SK-N-SH (cell line): ENCODE results near the gene IGDCC3. TPM values are rescaled to one million over a fixed set of nuclear protein-coding genes. Genes with fewer than 3 reads are reported as not detected.

Experiments used
- CTCF ChIA-PET: fragments of 300-600, 350-600 bp; formaldehyde crosslinking; extraction: SDS; loops from one replicate; lab custom pipeline; 2021; lab: Yijun Ruan, JAX
- POLR2A ChIA-PET: fragments of 350-600 bp; sonication (Branson Sonifier 250); formaldehyde crosslinking; extraction: SDS; loops from one replicate; lab custom pipeline; 2020; ENCODE audit warnings: antibody characterized with exemption, inconsistent platforms; lab: Yijun Ruan, JAX
- DNase-seq: peaks from one replicate; pipeline ENCODE4 v3.0.0; 2012
- H2AFZ ChIP-seq: fragments of 200-600 bp; sonication (generic); 2 replicates; pipeline ENCODE4 v1.8.1; 2016; ENCODE audit warnings: antibody characterized with exemption, mild to moderate bottlenecking, low read depth
- H3F3A ChIP-seq: fragments of 200-600 bp; sonication (generic); replicated peaks from 2 replicates; pipeline ENCODE3; 2016; ENCODE audit warnings: antibody characterized with exemption, mild to moderate bottlenecking; ENCODE audit not compliant: insufficient read depth
- H3K27ac ChIP-seq, 2 experiments: fragments of 200-500 bp in 1 of 2; fragments of 200-600 bp in 1 of 2; sonication (Bioruptor generic) in 1 of 2; sonication (generic), shearing (Covaris generic) in 1 of 2; 2 replicates each; pipeline versions ENCODE4 v1.5.1 to v1.6.1; 2014 to 2016; ENCODE audit warnings: low read depth in 2 of 2, inconsistent platforms in 1 of 2, low read length in 1 of 2, mild to moderate bottlenecking in 1 of 2, mixed read lengths in 1 of 2
- H3K27me3 ChIP-seq: fragments of 200-600 bp; sonication (generic), shearing (Covaris generic); 2 replicates; pipeline ENCODE4 v1.6.1; 2016; ENCODE audit warnings: mixed run types; ENCODE audit not compliant: insufficient read depth
- H3K36me3 ChIP-seq, 2 experiments: fragments of 200-500 bp in 1 of 2; fragments of 200-600 bp in 1 of 2; sonication (Bioruptor generic) in 1 of 2; sonication (generic) in 1 of 2; replicated peaks in 1 of 2; 2 replicates each; pipeline versions ENCODE3 to v1.5.1; 2014 to 2016; ENCODE audit warnings: low read length in 1 of 2, mild to moderate bottlenecking in 1 of 2; ENCODE audit not compliant: insufficient read depth in 2 of 2, control insufficient read depth in 1 of 2
- H3K4me1 ChIP-seq, 2 experiments: fragments of 200-500 bp in 1 of 2; fragments of 200-600 bp in 1 of 2; sonication (Bioruptor generic) in 1 of 2; sonication (generic), shearing (Covaris generic) in 1 of 2; 2 replicates each; pipeline versions ENCODE4 v1.5.1 to v1.6.1; 2014 to 2016; ENCODE audit warnings: low read depth in 1 of 2, low read length in 1 of 2, mixed run types in 1 of 2; ENCODE audit not compliant: insufficient read depth in 2 of 2, control insufficient read depth in 1 of 2
- H3K4me2 ChIP-seq: fragments of 200-600 bp; sonication (generic), shearing (Covaris generic); 2 replicates; pipeline ENCODE4 v1.6.1; 2017; ENCODE audit warnings: mixed run types
- H3K4me3 ChIP-seq, 2 experiments: fragments of 200-500 bp in 1 of 2; fragments of 200-600 bp in 1 of 2; sonication (Bioruptor generic) in 1 of 2; sonication (generic), shearing (Covaris generic) in 1 of 2; 2 replicates each; pipeline versions ENCODE4 v1.5.1 to v1.8.1; 2014 to 2016; ENCODE audit warnings: low read depth in 2 of 2, inconsistent platforms in 1 of 2, low read length in 1 of 2, mild to moderate bottlenecking in 1 of 2, mixed read lengths in 1 of 2, moderate library complexity in 1 of 2
- H3K79me2 ChIP-seq: fragments of 200-600 bp; sonication (generic); 2 replicates; pipeline ENCODE4 v1.8.1; 2017; ENCODE audit warnings: mild to moderate bottlenecking; ENCODE audit not compliant: insufficient read depth
- H3K9ac ChIP-seq: fragments of 200-600 bp; sonication (generic); 2 replicates; pipeline ENCODE4 v1.6.1; 2017; ENCODE audit warnings: mixed run types
- H3K9me2 ChIP-seq: fragments of 200-600 bp; sonication (generic); 2 replicates; pipeline ENCODE4 v1.6.1; 2017; ENCODE audit warnings: mixed run types
- H3K9me3 ChIP-seq: fragments of 200-600 bp; sonication (generic); 2 replicates; pipeline ENCODE4 v1.6.1; 2017; ENCODE audit warnings: mixed run types, mild to moderate bottlenecking, moderate library complexity
- H4K20me1 ChIP-seq: fragments of 200-600 bp; sonication (generic); 2 replicates; pipeline ENCODE4 v1.6.1; 2017; ENCODE audit warnings: mild to moderate bottlenecking, mixed run types; ENCODE audit not compliant: insufficient read depth
- EP300 ChIP-seq, 2 experiments: IDR thresholded peaks; 2 replicates each; pipeline versions ENCODE4 v1.4.0 to v1.6.1; 2012; ENCODE audit warnings: borderline replicate concordance in 1 of 2, low read depth in 1 of 2, low read length in 1 of 2
- EZH2phosphoT487 ChIP-seq: fragments of 200-600 bp; sonication (generic); IDR thresholded peaks from 2 replicates; pipeline ENCODE4 v1.6.1; 2017; ENCODE audit warnings: low read depth, mixed run types, mild to moderate bottlenecking, antibody characterized with exemption, moderate library complexity, borderline replicate concordance
- FOXJ3 ChIP-seq: sonication (generic); formaldehyde crosslinking; IDR thresholded peaks from 2 replicates; pipeline ENCODE4 v1.5.1; 2020; ENCODE audit warnings: mild to moderate bottlenecking, missing genetic modification reagents
- GATA2 ChIP-seq: sonication (generic); formaldehyde crosslinking; IDR thresholded peaks from 2 replicates; pipeline ENCODE4 v1.5.0; 2020; ENCODE audit warnings: mild to moderate bottlenecking, missing genetic modification reagents
- MAX ChIP-seq: IDR thresholded peaks from 2 replicates; pipeline ENCODE4 v1.4.0; 2012; ENCODE audit warnings: low read depth
- NRF1 ChIP-seq: IDR thresholded peaks from 2 replicates; pipeline ENCODE4 v1.6.1; 2012; ENCODE audit warnings: low read depth, mild to moderate bottlenecking, low read length
- RCOR1 ChIP-seq: fragments of 150-350 bp; IDR thresholded peaks from 2 replicates; pipeline ENCODE4 v1.6.1; 2017; ENCODE audit warnings: antibody characterized with exemption, low read length
- SMC3 ChIP-seq: IDR thresholded peaks from 2 replicates; pipeline ENCODE4 v1.6.1; 2012; ENCODE audit warnings: low read depth, low read length, improper control_type of control experiment
- WGBS: methylation state at CpG from one replicate; pipeline ENCODE4 v1.1.6; 2017; ENCODE audit warnings: low lambda C conversion rate; 5-methylcytosine and 5-hydroxymethylcytosine counted together
- polyA plus RNA-seq, 3 experiments: library from polyadenylated mRNA; depleted of rRNA; stranded (reverse); fragments of >200 nt; gene quantifications; 2 replicates each; pipeline ENCODE4 v1.2.3, GENCODE V29; 2012

Gene IGDCC3
- polyA plus RNA-seq, 1 of the 3 experiments (the other 2 are of a cell fraction) = 0.43 TPM

GRCh38 chr15:65381445-65382145 lies 3.8 kb upstream of the IGDCC3 start:
- no peak for DNase-seq
- no peaks in the 10 kb centered on the region for H3K9me3 ChIP-seq
- H3K9me2 ChIP-seq = no peaks in the 10 kb centered on the region
- TF ChIP-seq EP300 (IDR thresholded peaks at IDR 0.05; ENCODE audit: borderline replicate concordance in 1 of 2, low read depth in 1 of 2, low read length in 1 of 2) = peak in 1 of 2 experiments; percentile 46; a peak in 1 of 4 replicates
- peak; percentile 56; the same call in 1 of the 2 replicates for TF ChIP-seq RCOR1
- no peak for TF ChIP-seq EZH2phosphoT487
- CTCF ChIA-PET = interaction anchor here (0.7 to 37.1 kb wide), 5 partner anchors 19 to 59 kb away, joined by 3 to 969 read pairs (median 4); no protein-coding TSS in a partner anchor
- H3K36me3 ChIP-seq = no peaks in the 10 kb centered on the region
- no peaks in the 10 kb centered on the region for H3K79me2 ChIP-seq
- H3K27me3 ChIP-seq = peaks cover 27% of the 10 kb centered on the region
- H4K20me1 ChIP-seq = no peaks in the 10 kb centered on the region
- 62% methylated on average over 1 of the region's 1 CpG for WGBS
- H3K27ac ChIP-seq = no peak overlapping the region
- peaks cover 0 to 41% of the 10 kb centered on the region in 2 experiments; a peak in 1 of 4 replicates for H3K4me1 ChIP-seq
- no peak overlapping the region for H2AFZ ChIP-seq
- H3K4me2 ChIP-seq = no peak overlapping the region
- peaks cover 6% of the 10 kb centered on the region for H3F3A ChIP-seq
- H3K9ac ChIP-seq = no peak overlapping the region
- no peak overlapping the region for H3K4me3 ChIP-seq
- POLR2A ChIA-PET = interaction anchor here (0.7 to 1.2 kb wide), 2 partner anchors 18 to 77 kb away, joined by 3 to 5 read pairs; partner anchors contain the start of gene RNU5B-1

- Histone ChIP-seq H3K9ac (no peak overlapping the region), H3K4me2 (no peak overlapping the region), H3K9me2 (no peaks in the 10 kb centered on the region), H3K4me3 (no peak overlapping the region), H2AFZ (no peak overlapping the region), H3K27ac (no peak overlapping the region), H3K27me3 (peaks cover 42% of the 10 kb centered on the region), H3K79me2 (no peaks in the 10 kb centered on the region), H3F3A (peaks cover 6% of the 10 kb centered on the region), H3K4me1 (peaks cover 0 to 40% of the 10 kb centered on the region in 2 experiments; a peak in 1 of 4 replicates), H4K20me1 (no peaks in the 10 kb centered on the region), H3K9me3 (no peaks in the 10 kb centered on the region), H3K36me3 (no peaks in the 10 kb centered on the region)
- ChIA-PET CTCF (interaction anchor here (1.0 to 37.1 kb wide), 3 partner anchors 19 to 57 kb away, joined by 3 to 969 read pairs (median 3); no protein-coding TSS in a partner anchor), POLR2A (interaction anchor here (0.6 kb wide), 1 partner anchor 137 kb away, joined by 4 read pairs; no protein-coding TSS in a partner anchor)
- peak; percentile 62 for DNase-seq
- WGBS = 40% methylated on average over 2 of the region's 2 CpGs
- TF ChIP-seq MAX (no peak), GATA2 (peak; percentile 76), RCOR1 (no peak), FOXJ3 (CRISPR knock-in tag) (no peak), SMC3 (no peak), NRF1 (no peak)
These were observed 2.2 kb upstream of the IGDCC3 start for GRCh38 chr15:65379986-65380385.
